Measurements from ENCODE around the gene JADE2. TPM values are rescaled to one million over a fixed set of nuclear protein-coding genes. Genes with fewer than 3 reads are reported as not detected.

The JADE2 gene
- total RNA-seq, 1 donor, result 38.8 TPM

DNA sequence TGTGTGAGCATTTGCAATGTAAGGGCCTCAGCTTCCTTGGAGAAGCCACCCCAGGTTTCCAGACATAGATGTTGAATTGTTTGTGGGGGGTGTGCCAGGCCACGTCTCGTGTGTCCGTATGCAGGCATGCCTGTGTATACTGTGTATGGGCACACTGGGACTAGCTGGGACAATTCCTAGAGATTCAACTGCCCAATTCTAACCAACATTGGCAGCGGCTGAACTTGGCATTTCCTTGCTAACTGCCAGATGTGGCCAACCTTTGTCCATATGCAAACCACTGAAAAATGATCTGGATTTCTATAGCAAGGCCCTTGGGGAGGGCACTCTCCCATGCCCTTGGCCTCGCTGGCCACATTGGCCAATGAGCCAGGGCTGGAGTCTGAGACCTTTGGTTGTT, 56.8 kb downstream of the JADE2 start:
- TF ChIP-seq, protein P1, sequence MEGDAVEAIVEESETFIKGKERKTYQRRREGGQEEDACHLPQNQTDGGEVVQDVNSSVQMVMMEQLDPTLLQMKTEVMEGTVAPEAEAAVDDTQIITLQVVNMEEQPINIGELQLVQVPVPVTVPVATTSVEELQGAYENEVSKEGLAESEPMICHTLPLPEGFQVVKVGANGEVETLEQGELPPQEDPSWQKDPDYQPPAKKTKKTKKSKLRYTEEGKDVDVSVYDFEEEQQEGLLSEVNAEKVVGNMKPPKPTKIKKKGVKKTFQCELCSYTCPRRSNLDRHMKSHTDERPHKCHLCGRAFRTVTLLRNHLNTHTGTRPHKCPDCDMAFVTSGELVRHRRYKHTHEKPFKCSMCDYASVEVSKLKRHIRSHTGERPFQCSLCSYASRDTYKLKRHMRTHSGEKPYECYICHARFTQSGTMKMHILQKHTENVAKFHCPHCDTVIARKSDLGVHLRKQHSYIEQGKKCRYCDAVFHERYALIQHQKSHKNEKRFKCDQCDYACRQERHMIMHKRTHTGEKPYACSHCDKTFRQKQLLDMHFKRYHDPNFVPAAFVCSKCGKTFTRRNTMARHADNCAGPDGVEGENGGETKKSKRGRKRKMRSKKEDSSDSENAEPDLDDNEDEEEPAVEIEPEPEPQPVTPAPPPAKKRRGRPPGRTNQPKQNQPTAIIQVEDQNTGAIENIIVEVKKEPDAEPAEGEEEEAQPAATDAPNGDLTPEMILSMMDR (IDR thresholded peaks at IDR 0.05; ENCODE audit: insufficient read depth, low read length), result no peak
- DNase-seq (ENCODE audit: low read depth), result no peak
- H3K4me3 ChIP-seq (ENCODE audit: low read depth, low read length), result no peak overlapping the region

DNA sequence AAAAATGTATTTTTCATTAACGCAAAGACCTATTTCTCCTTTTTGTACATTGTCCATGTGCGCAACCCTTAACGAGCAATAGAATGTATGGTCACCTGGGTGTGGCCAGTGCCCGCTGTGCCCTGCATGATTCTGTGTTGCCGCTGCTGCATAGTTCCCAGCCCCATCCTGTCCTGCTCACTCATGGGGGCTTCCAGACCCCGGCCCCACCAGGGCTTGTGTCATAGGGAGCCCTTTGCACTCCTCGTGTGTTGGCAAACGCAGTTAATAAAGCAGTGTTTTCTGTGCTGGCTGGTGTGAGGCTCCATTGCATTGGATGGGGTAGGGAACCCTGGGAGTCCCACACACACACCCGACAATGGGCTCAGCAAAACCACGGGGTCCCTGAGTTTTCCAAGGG, 57.5 kb downstream of the JADE2 start:
- DNase-seq (ENCODE audit: low read depth), result no peak
- TF ChIP-seq, protein P1 (IDR thresholded peaks at IDR 0.05; ENCODE audit: insufficient read depth, low read length), result no peak
- H3K4me3 ChIP-seq (ENCODE audit: low read depth, low read length), result no peak overlapping the region

DNA sequence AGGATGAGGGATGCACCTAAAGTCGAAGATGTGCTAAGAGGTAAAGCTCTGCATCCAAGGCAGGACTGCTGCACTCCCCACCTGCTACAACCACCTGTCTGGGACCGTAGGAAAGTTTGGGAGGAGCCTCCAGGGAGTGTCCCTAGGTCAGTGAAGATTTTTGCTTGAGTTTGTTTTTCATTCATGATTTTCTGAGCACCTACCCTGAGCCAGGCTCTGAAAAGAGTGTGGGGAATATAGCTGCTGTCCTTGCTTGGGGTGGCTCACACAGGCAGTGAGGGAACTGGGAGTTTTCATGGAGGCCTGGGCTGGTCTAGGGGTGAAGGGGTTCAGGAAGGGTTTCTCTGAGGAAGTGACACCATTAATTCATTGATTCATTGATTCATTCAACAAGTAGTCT, 58.3 kb downstream of the JADE2 start:
- TF ChIP-seq, protein P1 (IDR thresholded peaks at IDR 0.05; ENCODE audit: insufficient read depth, low read length), result no peak
- DNase-seq (ENCODE audit: low read depth), result no peak
- no peak overlapping the region for H3K4me3 ChIP-seq (ENCODE audit: low read depth, low read length)

DNA sequence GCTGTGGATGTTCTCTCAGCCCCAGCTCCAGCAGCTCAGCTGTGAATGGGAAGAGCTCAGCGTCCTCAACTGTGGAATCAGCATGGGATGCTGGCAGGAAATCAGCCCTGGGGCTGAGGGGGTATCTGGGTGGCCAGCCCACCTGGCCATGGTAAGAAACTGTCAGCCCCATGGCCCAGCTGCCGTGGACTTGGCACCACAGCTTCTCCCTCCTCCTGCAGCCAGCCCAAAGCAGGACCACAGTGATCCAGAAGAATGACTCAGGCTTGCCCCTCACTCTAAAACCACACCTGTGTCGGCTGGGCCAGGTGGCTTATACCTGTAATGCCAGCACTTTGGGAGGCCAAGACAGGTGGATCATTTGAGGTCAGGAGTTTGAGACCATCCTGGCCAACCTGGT, 59.2 kb downstream of the JADE2 start:
- no peak for DNase-seq (ENCODE audit: low read depth)
- no peak overlapping the region for H3K4me3 ChIP-seq (ENCODE audit: low read depth, low read length)
- TF ChIP-seq, protein P1 (IDR thresholded peaks at IDR 0.05; ENCODE audit: insufficient read depth, low read length), result no peak

DNA sequence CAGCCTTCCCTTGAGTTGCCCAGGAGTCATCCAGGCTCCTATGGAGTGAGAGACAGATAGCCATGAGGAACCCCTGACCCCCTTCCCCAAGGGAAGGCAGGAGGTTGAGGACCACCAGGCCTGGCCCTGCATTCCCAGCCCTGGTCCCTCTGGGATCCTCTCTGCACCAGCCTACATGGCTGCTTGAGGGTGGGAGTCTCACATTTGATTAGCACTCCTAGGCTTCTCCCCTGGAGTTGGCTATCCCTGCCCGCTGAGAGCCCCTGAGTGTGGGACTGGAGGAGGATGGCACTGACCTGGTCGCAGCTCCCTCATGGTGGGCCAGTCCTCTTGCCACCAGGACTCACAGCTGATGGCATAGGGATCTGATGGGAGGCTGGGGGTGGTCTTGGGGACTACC, 60.5 kb downstream of the JADE2 start:
- TF ChIP-seq, protein P1 (IDR thresholded peaks at IDR 0.05; ENCODE audit: insufficient read depth, low read length), result no peak
- H3K4me3 ChIP-seq (ENCODE audit: low read depth, low read length), result no peak overlapping the region
- DNase-seq (ENCODE audit: low read depth), result no peak

DNA sequence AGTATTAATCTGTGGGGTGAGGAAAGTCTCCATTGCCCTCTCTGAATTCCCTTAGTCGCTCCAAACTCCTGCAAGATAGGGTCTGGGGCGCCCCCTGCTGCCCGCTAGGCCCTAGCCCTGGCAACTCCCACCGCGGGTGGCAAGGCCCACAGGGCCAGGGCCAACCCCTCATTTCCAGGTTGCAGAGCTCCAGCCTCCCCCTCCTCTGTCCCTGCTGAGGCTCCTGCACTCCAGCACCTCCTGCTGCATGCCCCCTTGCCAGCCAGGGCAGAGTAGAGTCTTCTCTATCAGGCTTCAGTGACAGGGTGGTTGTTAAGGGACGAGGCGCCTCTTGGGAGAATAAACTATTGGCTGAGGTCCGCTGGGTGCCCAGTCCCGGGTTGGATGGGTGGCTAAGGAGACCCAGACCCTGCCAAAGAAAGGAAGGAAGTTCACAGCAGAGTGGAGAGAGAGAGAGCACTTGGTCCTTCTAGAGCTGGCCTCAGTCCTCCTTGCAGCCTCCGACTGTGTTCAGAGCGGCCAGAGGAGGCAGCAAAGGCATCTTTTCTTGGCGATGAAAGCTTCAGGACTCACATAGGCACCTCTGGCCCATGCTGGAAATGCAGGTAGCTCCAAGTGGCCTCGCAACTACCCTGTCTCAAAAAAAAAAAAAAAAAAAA, 61.5 kb downstream of the JADE2 start:
- TF ChIP-seq, protein P1 (IDR thresholded peaks at IDR 0.05; ENCODE audit: insufficient read depth, low read length), result peak; percentile 92
- peak; percentile 76 for DNase-seq (ENCODE audit: low read depth)
- H3K4me3 ChIP-seq (ENCODE audit: low read depth, low read length), result no peak overlapping the region
